Astrocyte (in vitro differentiated cells and primary cell): ENCODE data around the gene MAP2K7.

Experiments
- EZH2 ChIP-seq: IDR thresholded peaks from 2 replicates; pipeline ENCODE4 v1.6.1; 2012; ENCODE audit warnings: mild to moderate bottlenecking, low read length, inconsistent platforms; ENCODE audit not compliant: insufficient read depth
- TF ChIP-seq, protein P1 (sequence below): IDR thresholded peaks from 2 replicates; pipeline ENCODE4 v1.5.1; 2011; ENCODE audit warnings: low read depth, mild to moderate bottlenecking, inconsistent platforms, low read length, moderate library complexity; ENCODE audit not compliant: insufficient read depth

DNA sequence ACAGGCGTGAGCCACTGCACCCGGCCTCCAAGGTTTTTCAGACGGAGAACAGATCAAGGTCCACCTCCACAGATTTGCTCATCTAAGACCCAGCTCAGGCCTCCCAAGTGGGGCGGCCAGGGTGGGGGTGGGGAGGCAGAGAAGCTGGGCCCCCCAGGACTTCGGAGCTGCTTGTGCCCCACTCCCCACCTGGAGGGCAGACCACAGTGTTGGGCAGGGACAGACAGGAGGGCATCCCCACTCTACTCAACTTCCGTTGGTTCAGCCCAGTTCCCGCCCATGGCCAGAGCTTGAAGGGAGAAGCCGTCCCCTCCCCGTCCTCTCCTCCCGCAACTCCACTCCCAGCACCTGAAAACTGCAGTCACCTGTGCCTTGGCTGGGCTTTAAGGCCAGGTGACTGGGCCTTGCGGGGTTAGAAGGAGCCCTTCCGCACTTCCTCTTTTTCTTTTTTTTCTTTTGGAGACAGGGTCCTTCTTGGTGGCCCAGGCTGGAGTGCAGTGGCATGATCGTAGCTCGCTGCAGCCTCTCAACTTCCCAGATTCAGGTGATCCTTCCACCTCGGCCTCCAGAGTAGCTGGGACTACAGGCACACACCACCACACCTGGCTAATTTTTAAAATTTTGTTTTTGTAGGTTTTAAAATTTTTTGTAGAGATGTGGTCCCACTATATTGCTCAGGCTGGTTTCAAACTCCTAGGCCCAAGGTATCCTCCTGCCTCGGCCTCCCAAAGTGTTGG, 16.1 kb upstream of the MAP2K7 start:
- TF ChIP-seq, protein P1, sequence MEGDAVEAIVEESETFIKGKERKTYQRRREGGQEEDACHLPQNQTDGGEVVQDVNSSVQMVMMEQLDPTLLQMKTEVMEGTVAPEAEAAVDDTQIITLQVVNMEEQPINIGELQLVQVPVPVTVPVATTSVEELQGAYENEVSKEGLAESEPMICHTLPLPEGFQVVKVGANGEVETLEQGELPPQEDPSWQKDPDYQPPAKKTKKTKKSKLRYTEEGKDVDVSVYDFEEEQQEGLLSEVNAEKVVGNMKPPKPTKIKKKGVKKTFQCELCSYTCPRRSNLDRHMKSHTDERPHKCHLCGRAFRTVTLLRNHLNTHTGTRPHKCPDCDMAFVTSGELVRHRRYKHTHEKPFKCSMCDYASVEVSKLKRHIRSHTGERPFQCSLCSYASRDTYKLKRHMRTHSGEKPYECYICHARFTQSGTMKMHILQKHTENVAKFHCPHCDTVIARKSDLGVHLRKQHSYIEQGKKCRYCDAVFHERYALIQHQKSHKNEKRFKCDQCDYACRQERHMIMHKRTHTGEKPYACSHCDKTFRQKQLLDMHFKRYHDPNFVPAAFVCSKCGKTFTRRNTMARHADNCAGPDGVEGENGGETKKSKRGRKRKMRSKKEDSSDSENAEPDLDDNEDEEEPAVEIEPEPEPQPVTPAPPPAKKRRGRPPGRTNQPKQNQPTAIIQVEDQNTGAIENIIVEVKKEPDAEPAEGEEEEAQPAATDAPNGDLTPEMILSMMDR: no peak
- TF ChIP-seq EZH2: no peak
